T-cell (primary cell): Measurements from ENCODE around the gene RPP38. TPM values are rescaled to one million over a fixed set of nuclear protein-coding genes. Genes with fewer than 3 reads are reported as not detected.

Source experiments
- ATAC-seq, 4 experiments: fragments of 200-7000 bp in 3 of 4; fragments of 150-1000 bp in 1 of 4; cut with Tn5 transposase; replicated peaks in 1 of 4; 1 replicate in 3 of 4; 2 replicates in 1 of 4; pipeline ENCODE4 v1.10.0; 2021; ENCODE audit warnings: moderate library complexity in 3 of 4, mild to moderate bottlenecking in 2 of 4, moderate number of reproducible peaks in 1 of 4
- CTCF ChIA-PET, 2 donors: fragments of 300-600 bp; sonication (Branson Sonifier 250); formaldehyde crosslinking; loops; one replicate each; lab custom pipeline; 2022; ENCODE audit warnings: antibody characterized with exemption in 2 of 2; lab: Charles Lee
- POLR2A ChIA-PET, 2 donors: fragments of 300-600 bp; sonication (Branson Sonifier 250); formaldehyde crosslinking; loops; one replicate each; lab custom pipeline; 2022; ENCODE audit warnings: antibody characterized with exemption in 2 of 2; lab: Charles Lee
- DNase-seq, 35 experiments: peaks; one replicate each; pipeline versions ENCODE4 v3.0.0 to v3.0.0-alpha.2; 2013 to 2023
- H3K27ac ChIP-seq: one replicate; pipeline ENCODE4 v1.5.1; 2013; ENCODE audit warnings: low read length
- H3K27me3 ChIP-seq, 2 experiments: replicated peaks in 1 of 2; 1 replicate in 1 of 2; 2 replicates in 1 of 2; pipeline versions ENCODE4 v1.6.1 to v1.7.0; 2013; ENCODE audit warnings: low read length in 1 of 2, mixed read lengths in 1 of 2; ENCODE audit not compliant: control insufficient read depth in 2 of 2, insufficient read depth in 2 of 2; ENCODE audit errors: extremely low read depth in 1 of 2
- H3K36me3 ChIP-seq, 2 donors: 1 replicate in 1 of 2; 2 replicates in 1 of 2; pipeline versions ENCODE4 v1.6.1 to v1.7.0; 2013; ENCODE audit warnings: low read length in 1 of 2; ENCODE audit not compliant: control insufficient read depth in 2 of 2, insufficient read depth in 1 of 2; ENCODE audit errors: extremely low read depth in 1 of 2
- H3K4me1 ChIP-seq, 2 experiments: 1 replicate in 1 of 2; 2 replicates in 1 of 2; pipeline versions ENCODE4 v1.6.1 to v1.7.0; 2013; ENCODE audit warnings: low read length in 2 of 2, mixed read lengths in 1 of 2; ENCODE audit not compliant: insufficient read depth in 2 of 2, control insufficient read depth in 1 of 2; ENCODE audit errors: extremely low read depth in 1 of 2
- H3K4me3 ChIP-seq, 2 donors: 1 replicate in 1 of 2; 2 replicates in 1 of 2; pipeline versions ENCODE4 v1.5.1 to v1.7.0; 2013; ENCODE audit warnings: mild to moderate bottlenecking in 2 of 2, low read length in 1 of 2, moderate library complexity in 1 of 2; ENCODE audit not compliant: control insufficient read depth in 1 of 2; ENCODE audit errors: extremely low read depth in 1 of 2
- H3K9me3 ChIP-seq: 2 replicates; pipeline ENCODE4 v1.7.0; 2013
- H3K27ac Mint-ChIP-seq, 2 donors: one replicate each; pipeline ENCODE4 v1.8.0; 2020 to 2021; ENCODE audit warnings: mild to moderate bottlenecking in 2 of 2, mixed read lengths in 2 of 2
- H3K27me3 Mint-ChIP-seq, 2 donors: one replicate each; pipeline ENCODE4 v1.8.0; 2021 to 2022; ENCODE audit warnings: mixed read lengths in 2 of 2
- H3K36me3 Mint-ChIP-seq: one replicate; pipeline ENCODE4 v1.8.0; 2021; ENCODE audit warnings: mixed read lengths
- H3K4me1 Mint-ChIP-seq, 3 donors: one replicate each; pipeline ENCODE4 v1.8.0; 2020 to 2022; ENCODE audit warnings: mixed read lengths in 3 of 3, mild to moderate bottlenecking in 1 of 3
- H3K4me3 Mint-ChIP-seq, 3 donors: one replicate each; pipeline ENCODE4 v1.8.0; 2020 to 2022; ENCODE audit warnings: mild to moderate bottlenecking in 3 of 3, mixed read lengths in 3 of 3, moderate library complexity in 3 of 3
- H3K9me3 Mint-ChIP-seq, 3 donors: one replicate each; pipeline ENCODE4 v1.8.0; 2020 to 2022; ENCODE audit warnings: mixed read lengths in 3 of 3
- WGBS: methylation state at CpG from one replicate; pipeline ENCODE4 v1.1.5; 2013; ENCODE audit warnings: missing lambda C conversion rate; ENCODE audit not compliant: insufficient coverage; 5-methylcytosine and 5-hydroxymethylcytosine counted together
- total RNA-seq, 35 experiments: library from RNA in 6 of 35; stranded (reverse) in 6 of 35; fragments of 120-200 nt in 1 of 35; gene quantifications; one replicate each; pipeline versions ENCODE4 v1.2.1 to v1.2.4 and lab custom pipeline; 2013 to 2026

RPP38 gene
- total RNA-seq, 5 donors from 2014 or later (not counting 1 experiment from before 2014, with no cell fraction given): 8.2 to 21.0 (median 16.6) TPM

- H3K4me3 Mint-ChIP-seq: no peak overlapping the region
- WGBS: 57% methylated on average over 1 of the region's 2 CpGs
- ATAC-seq: no peak
- H3K4me1 Mint-ChIP-seq: no peaks in the 10 kb centered on the region
- Histone ChIP-seq H3K9me3 (no peaks in the 10 kb centered on the region), H3K27me3 (peaks cover 0 to 18% of the 10 kb centered on the region in 2 experiments), H3K4me3 (no peak overlapping the region), H3K27ac (no peak overlapping the region), H3K36me3 (no peaks in the 10 kb centered on the region), H3K4me1 (no peaks in the 10 kb centered on the region)
- no peak overlapping the region for H3K27ac Mint-ChIP-seq
- no peak for DNase-seq
- POLR2A ChIA-PET: no interaction called here
- peaks cover 16 to 22% of the 10 kb centered on the region in 2 donors for H3K27me3 Mint-ChIP-seq
- CTCF ChIA-PET: no interaction called here
- peaks cover 7 to 22% (median 9%) of the 10 kb centered on the region in 3 donors for H3K9me3 Mint-ChIP-seq
- H3K36me3 Mint-ChIP-seq: peaks cover 16% of the 10 kb centered on the region
These were observed 36.5 kb upstream of the RPP38 start for GRCh38 chr10:15060638-15061037.

DNA sequence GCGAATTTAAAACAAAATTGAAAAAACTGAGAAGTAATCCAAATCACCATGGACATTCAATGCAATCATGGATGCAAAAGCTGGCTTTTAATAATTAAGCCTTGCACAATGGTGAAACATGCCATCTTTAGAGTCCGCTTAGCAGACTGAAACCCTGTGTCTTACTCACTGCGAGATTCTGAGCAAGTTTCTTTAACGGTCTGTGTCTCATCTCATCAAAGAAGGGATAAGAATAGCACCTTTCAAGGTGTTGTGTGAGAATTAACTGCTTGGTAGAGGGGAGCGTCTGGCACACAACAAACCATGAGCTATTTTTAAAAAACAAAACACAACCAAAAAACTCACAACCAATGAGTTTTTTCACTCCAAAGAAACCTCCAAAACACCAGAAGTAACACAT, 30.0 kb upstream of the RPP38 start:
- H3K36me3 ChIP-seq: no peaks in the 10 kb centered on the region
- ChIA-PET CTCF (no interaction called here), POLR2A (no interaction called here)
- H3K27ac ChIP-seq: no peak overlapping the region
- Mint-ChIP-seq H3K9me3 (peaks cover 0 to 3% (median 0%) of the 10 kb centered on the region in 3 donors), H3K27ac (no peak overlapping the region), H3K4me1 (no peaks in the 10 kb centered on the region), H3K36me3 (peaks cover 6% of the 10 kb centered on the region), H3K4me3 (no peak overlapping the region), H3K27me3 (peaks cover 8 to 11% of the 10 kb centered on the region in 2 donors)
- DNase-seq: no peak
- no peak for ATAC-seq
- no peaks in the 10 kb centered on the region for H3K9me3 ChIP-seq
- WGBS: 90% methylated on average over 4 of the region's 5 CpGs
- H3K4me3 ChIP-seq: no peak overlapping the region
- no peaks in the 10 kb centered on the region for H3K4me1 ChIP-seq
- peaks cover 0 to 22% of the 10 kb centered on the region in 2 experiments for H3K27me3 ChIP-seq

DNA sequence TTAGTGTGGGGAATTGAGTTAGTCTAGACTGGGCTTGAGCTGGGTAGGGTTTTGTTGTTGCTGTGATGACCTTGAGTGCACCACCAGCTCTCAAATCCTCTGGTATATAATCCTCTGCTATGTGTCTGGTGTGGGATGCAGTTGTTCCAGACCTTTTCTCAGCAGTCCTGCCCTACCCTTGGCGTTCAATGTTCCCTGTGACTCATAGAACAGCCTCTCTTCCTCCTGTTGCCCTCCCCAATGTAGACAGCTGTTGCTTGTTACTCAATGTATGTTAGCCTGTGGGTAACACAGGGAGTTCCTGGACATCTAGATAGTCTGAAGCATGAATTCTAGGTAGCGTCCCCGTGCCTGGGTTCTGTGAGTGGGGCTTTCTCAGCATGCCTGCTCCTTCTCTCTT, 28.4 kb upstream of the RPP38 start:
- ATAC-seq (no peak), DNase-seq (no peak)
- ChIA-PET CTCF (interaction anchor here in 1 of 2 donors (0.6 kb wide), 1 partner anchor 54 kb away, joined by 3 read pairs; no protein-coding TSS in a partner anchor), POLR2A (no interaction called here)
- no peaks in the 10 kb centered on the region for H3K4me1 ChIP-seq
- Mint-ChIP-seq H3K27ac (no peak overlapping the region), H3K36me3 (peaks cover 6% of the 10 kb centered on the region), H3K9me3 (peaks cover 0 to 3% (median 0%) of the 10 kb centered on the region in 3 donors), H3K4me3 (no peak overlapping the region), H3K27me3 (peaks cover 8% of the 10 kb centered on the region in 2 donors), H3K4me1 (no peaks in the 10 kb centered on the region)
- peaks cover 0 to 14% of the 10 kb centered on the region in 2 experiments for H3K27me3 ChIP-seq
- no peaks in the 10 kb centered on the region for H3K9me3 ChIP-seq
- H3K27ac ChIP-seq: no peak overlapping the region
- WGBS: no CpG with 5 or more reads among the region's 3 CpGs
- no peaks in the 10 kb centered on the region for H3K36me3 ChIP-seq
- H3K4me3 ChIP-seq: no peak overlapping the region

DNA sequence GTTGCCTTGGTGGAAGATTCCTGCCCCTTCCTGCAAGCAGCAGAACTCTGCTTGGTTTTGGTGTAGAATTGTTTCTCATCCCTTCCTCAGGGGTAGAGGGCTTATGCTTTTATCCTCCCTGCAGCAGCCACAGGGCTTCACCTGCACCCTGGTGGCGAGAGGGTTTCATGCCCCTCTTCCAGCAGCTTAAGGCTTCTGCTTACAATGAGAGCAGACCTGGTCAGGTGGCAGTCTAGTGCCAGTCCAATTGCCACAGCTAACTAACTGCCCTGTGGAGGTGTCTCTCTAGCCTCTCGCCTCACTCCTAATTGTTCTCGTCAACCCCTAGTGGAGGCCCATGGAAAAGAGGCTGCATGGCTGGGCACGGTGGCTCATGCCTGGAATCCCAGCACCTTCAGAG, 27.9 kb upstream of the RPP38 start:
- H3K4me1 Mint-ChIP-seq: no peaks in the 10 kb centered on the region
- Histone ChIP-seq H3K9me3 (no peaks in the 10 kb centered on the region), H3K4me3 (no peak overlapping the region), H3K27me3 (peaks cover 0 to 14% of the 10 kb centered on the region in 2 experiments), H3K36me3 (no peaks in the 10 kb centered on the region), H3K4me1 (no peaks in the 10 kb centered on the region), H3K27ac (no peak overlapping the region)
- H3K4me3 Mint-ChIP-seq: no peak overlapping the region
- H3K36me3 Mint-ChIP-seq: peaks cover 6% of the 10 kb centered on the region
- ATAC-seq: no peak
- H3K9me3 Mint-ChIP-seq: peaks cover 0 to 3% (median 0%) of the 10 kb centered on the region in 3 donors
- H3K27ac Mint-ChIP-seq: no peak overlapping the region
- DNase-seq: no peak
- H3K27me3 Mint-ChIP-seq: peaks cover 8% of the 10 kb centered on the region in 2 donors
- 68% methylated on average over 4 of the region's 4 CpGs for WGBS
- POLR2A ChIA-PET: no interaction called here
- CTCF ChIA-PET: interaction anchor here in 1 of 2 donors (0.7 kb wide), 2 partner anchors 33 to 36 kb away, joined by 3 read pairs; no protein-coding TSS in a partner anchor

- H3K4me1 ChIP-seq: no peaks in the 10 kb centered on the region
- H3K9me3 Mint-ChIP-seq: no peaks in the 10 kb centered on the region
- ChIA-PET CTCF (no interaction called here), POLR2A (no interaction called here)
- no peak overlapping the region for H3K27ac ChIP-seq
- DNase-seq: no peak
- H3K27me3 ChIP-seq: peaks cover 0 to 14% of the 10 kb centered on the region in 2 experiments
- no peaks in the 10 kb centered on the region for H3K9me3 ChIP-seq
- no peak overlapping the region for H3K4me3 ChIP-seq
- H3K36me3 Mint-ChIP-seq: peaks cover 4% of the 10 kb centered on the region
- H3K4me1 Mint-ChIP-seq: no peaks in the 10 kb centered on the region
- H3K27ac Mint-ChIP-seq: no peak overlapping the region
- 78% methylated on average over 5 of the region's 5 CpGs for WGBS
- H3K4me3 Mint-ChIP-seq: no peak overlapping the region
- peaks cover 3 to 4% of the 10 kb centered on the region in 2 donors for H3K27me3 Mint-ChIP-seq
- no peak for ATAC-seq
- no peaks in the 10 kb centered on the region for H3K36me3 ChIP-seq
These were observed 24.8 kb upstream of the RPP38 start for GRCh38 chr10:15072358-15072757.

DNA sequence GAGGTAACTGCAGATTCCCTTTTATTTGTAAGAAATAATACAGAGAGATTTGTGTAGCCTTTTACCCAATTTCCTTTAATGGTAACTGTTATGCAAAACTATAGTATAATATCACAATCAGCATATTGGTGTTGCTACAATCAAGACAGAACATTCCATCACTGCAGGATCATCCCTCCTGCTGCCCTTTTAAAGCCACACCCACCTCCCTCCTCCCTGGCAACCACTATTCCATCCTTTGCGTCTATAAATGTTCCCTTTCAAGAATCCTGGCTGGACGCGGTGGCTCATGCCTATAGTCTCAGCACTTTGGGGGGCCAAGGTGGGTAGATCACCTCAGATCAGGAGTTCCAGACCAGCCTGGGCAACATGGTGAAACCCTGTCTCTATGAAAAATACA, 21.7 kb upstream of the RPP38 start:
- H3K9me3 Mint-ChIP-seq: no peaks in the 10 kb centered on the region
- no peaks in the 10 kb centered on the region for H3K27me3 Mint-ChIP-seq
- Histone ChIP-seq H3K36me3 (no peaks in the 10 kb centered on the region), H3K4me3 (no peak overlapping the region), H3K27me3 (peaks cover 0 to 9% of the 10 kb centered on the region in 2 experiments), H3K9me3 (no peaks in the 10 kb centered on the region), H3K4me1 (no peaks in the 10 kb centered on the region), H3K27ac (no peak overlapping the region)
- POLR2A ChIA-PET: no interaction called here
- CTCF ChIA-PET: no interaction called here
- 93% methylated on average over 3 of the region's 3 CpGs for WGBS
- ATAC-seq: no peak
- H3K4me1 Mint-ChIP-seq: no peaks in the 10 kb centered on the region
- no peak overlapping the region for H3K4me3 Mint-ChIP-seq
- DNase-seq: no peak
- no peaks in the 10 kb centered on the region for H3K36me3 Mint-ChIP-seq
- no peak overlapping the region for H3K27ac Mint-ChIP-seq
